ENCODE results near the gene HAUS3.

HAUS3 gene, protein sequence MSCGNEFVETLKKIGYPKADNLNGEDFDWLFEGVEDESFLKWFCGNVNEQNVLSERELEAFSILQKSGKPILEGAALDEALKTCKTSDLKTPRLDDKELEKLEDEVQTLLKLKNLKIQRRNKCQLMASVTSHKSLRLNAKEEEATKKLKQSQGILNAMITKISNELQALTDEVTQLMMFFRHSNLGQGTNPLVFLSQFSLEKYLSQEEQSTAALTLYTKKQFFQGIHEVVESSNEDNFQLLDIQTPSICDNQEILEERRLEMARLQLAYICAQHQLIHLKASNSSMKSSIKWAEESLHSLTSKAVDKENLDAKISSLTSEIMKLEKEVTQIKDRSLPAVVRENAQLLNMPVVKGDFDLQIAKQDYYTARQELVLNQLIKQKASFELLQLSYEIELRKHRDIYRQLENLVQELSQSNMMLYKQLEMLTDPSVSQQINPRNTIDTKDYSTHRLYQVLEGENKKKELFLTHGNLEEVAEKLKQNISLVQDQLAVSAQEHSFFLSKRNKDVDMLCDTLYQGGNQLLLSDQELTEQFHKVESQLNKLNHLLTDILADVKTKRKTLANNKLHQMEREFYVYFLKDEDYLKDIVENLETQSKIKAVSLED

DNA sequence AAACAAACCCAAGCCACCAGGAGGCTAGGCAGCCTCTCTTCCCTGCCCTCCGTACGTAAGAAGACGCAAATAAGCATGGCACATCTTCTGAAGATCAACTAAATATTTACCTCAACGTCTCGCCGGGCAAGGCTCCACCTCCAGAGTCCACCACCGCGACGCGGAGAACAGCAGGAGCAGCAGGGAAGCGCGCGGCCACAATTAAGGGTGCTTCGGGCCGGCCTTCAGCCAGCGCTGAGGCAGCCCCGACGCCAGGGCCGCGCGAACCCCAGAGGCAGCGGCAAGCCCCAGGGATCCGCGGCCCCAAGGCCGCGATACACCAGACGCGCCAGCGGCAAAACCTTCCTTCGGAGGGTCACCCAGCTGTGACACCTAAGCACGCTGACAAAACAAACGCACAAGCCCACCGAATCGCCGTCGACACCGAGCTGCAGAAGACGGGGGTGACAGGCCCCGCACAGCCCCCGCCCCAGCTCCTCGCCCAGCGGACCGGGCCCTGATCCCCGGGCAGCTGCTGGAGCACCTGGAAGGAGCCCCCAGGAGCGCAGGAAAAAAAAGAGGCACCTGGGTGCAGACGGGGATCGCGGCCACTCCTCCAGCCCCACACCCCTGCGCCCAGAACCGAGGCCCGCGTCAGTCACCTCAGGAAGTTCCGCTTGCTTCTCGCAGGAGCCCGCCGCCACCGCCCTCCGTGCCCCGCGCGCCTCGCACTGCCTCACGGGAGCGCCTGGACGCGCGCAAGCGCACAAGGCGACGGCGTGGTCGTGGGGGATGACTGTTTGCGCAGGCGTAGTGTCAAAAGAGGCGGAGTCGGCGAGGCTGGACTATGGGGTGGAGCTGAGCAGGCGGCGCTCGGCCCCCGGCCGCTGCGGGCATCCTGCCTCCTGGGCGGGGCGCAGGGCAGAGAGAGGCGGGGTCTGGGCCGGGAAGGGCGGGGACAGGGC lies at the start of gene HAUS3, which contains the start of gene POLN:
Gene HAUS3, minus strand, starts transcription at position 712 of the 944 bp plus-strand sequence. CDS start 1,175 bp downstream, outside the sequence.
Gene POLN, minus strand, starts transcription at position 712 of the 944 bp plus-strand sequence. CDS start 12,890 bp downstream, outside the sequence.
- DNase-seq (ENCODE audit: low read depth in 2 of 2): peak; percentile 98

DNA sequence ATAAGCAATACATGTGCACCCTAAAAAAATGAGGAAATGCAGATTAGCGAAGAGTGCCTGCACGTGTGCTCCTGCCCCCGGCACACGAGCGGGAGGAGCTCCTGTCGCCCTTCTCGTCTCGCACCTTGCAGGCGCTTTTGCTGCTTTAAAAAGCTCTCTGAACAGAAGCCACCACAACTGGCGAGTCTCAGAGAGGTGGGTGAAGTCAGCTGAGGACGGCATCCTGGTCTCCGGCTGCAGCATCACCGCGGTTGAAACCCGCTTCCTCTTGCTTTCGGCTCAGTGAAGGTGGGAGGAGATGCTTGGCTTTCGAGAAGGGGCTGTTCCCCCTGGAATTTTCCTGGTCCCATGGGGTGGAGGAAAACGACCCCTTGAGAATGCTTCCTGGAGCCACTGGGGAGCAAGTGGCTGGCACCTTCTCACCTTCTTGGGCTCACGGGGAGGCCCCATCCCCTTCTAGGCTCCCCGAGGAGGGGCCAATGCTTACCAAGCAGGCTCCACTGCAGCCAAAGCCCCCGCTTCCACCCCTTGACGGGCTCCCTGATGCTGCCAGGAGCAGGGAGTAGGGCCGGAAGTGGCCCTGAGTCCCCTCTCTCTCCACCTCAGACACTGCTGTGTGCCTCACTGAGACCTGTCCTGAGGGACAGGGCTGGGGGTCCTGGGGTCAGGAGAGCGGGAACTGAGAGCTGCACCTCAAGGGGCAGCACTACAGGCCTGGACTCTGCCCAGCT lies 49.2 kb upstream of the HAUS3 start:
- peak; percentile 41 to 42 for DNase-seq (ENCODE audit: low read depth in 2 of 2)

DNA sequence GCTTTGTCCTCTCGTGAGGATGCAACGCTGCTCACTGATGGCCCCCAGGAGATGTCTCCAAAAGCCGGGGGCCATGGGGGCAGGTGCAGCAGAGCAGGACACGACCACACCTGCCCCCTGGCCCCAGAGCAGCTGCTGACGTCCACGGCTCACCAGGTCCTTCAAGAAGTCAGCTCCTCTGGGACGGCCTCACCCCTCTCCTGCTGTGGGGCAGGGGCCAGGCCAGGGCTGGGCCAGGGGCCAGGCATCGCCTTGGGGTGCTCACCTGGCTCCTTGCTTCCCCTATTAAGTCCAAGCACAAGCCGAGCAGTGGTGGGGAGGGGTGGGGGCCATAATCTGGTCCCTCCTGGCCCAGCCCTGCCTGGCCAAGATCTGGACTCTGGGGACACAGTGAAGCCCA lies 48.6 kb upstream of the HAUS3 start:
- no peak for DNase-seq (ENCODE audit: low read depth in 2 of 2)

DNA sequence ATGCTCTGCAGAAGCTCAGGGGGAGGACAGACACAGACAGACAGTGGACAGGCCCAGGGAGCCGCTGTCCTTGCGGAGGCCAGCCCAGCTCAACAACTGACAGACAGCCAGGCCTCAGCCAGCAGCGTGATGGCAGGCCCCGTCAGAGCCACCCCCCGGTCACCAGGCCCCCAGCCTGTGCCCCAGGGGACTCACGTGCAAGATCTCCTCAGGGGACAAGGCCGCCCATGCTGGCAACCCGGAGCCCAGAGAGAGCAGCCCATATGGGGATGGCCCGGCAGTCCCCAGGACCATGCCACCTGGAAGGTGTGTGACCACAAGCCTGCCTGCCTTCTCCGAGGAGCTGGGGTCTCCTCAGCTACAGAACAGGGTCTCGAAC lies 48.0 kb upstream of the HAUS3 start:
- no peak for DNase-seq (ENCODE audit: low read depth in 2 of 2)

DNA sequence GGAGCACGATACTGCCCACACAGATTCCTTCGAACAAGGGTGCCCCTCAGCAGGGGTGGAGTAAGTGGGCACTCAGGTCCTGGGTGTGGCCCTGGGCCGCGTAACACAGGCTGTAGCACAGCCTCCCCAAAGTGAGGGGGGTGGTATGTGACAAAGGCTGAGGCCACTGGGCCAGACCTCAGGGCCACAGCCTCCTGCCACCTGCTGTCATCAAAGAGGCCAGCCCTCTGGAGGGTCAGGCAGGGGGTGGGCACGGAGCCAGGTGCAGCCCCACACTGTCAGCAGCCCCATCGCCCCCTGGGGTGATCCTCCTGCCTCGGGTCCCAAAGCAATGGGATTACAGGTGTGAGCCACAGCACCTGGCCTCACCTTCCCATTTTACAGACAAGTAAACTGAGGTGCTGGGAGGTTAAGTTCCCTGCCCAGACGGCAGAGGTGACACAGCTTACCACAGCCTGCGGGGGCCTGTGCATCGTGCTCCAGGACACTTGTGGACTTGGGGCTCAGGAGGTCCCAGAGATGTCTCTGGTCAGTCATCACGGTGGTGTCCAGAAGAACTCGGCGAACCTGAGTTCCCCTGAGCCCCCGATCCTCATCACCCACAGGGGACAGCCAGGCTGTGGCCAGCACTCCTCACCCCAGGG lies 47.5 kb upstream of the HAUS3 start:
- DNase-seq (ENCODE audit: low read depth in 2 of 2): no peak

DNA sequence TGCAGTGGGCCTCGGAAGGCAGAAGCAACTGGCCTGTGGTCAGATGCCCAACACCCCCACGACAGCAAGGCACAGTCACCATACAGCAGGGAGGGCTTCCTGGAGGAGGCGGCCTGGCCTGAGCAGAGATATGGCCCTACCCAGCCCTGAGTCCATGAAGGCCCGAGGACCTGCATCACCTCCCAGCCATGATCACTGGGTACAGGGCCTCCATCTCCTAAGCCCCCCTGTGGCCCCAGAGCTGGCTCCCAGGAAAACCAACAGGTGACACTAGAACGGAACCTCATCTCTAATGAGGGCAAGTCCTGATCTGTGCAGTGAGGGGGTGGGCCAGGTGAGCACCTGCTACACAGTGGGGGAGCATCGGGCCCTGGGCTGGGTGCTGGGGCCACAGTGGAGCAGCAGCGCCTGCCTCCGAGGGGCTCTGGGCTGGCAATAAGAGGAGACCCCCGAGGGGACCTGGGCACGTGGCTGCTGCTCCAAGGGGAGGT lies 46.2 kb upstream of the HAUS3 start:
- DNase-seq (ENCODE audit: low read depth in 2 of 2): no peak

DNA sequence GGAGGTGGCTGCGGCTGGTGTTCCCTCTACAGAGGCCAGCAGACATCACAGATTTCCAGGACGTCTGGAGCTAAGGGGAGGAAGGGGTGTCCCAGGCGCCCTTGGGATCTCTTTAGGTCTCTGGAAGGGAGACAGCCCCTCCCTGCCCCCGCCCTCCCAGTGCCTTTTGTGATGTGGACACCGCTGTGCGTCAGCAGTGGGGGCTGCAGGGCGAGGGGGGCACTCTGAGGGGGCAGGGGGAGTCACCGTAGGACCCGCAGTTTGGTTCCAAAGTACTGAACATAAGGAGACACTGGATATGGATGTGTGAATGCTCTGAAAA lies 45.6 kb upstream of the HAUS3 start:
- no peak for DNase-seq (ENCODE audit: low read depth in 2 of 2)

DNA sequence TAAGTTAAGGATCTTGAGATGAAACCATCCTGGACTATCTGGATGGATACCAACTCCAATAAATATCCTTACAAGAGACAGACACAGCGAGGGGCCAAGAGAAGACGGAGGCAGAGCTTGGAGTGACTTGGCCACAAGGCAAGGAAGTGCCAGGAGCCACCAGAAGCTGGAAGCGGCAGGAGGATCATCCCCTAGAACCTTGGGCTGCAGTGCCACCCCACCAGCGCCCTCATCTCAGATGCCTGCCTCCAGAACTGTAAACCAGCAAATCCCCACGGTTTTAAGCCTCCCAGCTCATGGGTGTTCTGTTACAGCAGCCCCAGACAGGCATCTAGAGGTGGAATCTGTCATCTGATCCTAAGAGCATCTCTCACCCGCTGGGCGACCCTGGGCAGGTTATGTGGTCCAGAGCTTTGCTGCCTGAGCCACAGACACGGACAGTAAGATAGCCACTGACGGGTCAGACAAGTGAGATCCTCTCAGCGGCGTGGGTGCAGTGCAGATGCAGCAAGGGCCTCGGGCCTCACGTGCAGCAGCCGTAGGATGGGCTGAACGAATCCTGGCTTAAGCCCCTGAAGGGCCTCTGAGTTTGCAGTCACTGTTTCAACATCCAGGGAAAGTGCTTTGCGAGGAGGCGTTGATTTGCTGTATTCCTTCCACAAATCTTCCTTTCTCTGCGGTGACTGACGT lies 45.1 kb upstream of the HAUS3 start:
- DNase-seq (ENCODE audit: low read depth in 2 of 2): no peak

DNA sequence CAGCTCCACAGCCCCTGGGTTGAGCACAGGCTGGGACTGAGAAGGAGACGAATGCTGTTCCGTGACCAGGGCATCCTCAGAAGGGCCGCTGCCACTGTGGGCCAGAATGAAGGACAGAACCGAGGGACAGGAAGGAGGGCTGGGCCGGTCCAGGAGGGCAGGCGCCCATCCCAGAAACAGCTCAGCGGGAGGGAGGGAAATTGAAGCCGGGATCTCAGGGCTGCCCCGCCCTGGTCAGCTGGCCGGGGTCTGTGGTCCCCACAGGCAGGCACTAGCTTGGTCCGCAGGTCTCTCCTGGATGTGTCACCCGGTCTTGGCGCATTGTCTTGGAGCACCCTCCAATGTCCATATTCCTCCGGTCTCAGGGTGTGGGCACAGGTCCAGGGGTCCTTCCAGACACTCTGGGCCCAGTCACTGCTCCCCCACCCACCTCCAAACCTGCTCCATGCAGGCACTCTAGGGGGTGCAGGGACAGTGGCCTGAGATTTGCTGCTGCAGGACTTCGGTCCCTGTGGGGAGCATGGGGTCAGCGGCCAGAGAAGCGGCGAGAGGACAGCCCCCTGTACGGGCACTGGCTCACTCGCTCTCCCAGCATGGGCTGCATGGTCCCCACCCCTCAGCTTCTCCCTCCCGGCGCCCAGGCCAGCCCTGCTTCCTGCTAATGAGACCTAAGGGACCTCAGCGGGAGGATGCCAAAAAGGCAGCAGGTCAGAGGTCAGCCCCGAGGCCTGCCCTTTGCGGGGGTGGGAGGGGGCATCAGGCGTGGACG lies 43.9 kb upstream of the HAUS3 start:
- no peak for DNase-seq (ENCODE audit: low read depth in 2 of 2)

DNA sequence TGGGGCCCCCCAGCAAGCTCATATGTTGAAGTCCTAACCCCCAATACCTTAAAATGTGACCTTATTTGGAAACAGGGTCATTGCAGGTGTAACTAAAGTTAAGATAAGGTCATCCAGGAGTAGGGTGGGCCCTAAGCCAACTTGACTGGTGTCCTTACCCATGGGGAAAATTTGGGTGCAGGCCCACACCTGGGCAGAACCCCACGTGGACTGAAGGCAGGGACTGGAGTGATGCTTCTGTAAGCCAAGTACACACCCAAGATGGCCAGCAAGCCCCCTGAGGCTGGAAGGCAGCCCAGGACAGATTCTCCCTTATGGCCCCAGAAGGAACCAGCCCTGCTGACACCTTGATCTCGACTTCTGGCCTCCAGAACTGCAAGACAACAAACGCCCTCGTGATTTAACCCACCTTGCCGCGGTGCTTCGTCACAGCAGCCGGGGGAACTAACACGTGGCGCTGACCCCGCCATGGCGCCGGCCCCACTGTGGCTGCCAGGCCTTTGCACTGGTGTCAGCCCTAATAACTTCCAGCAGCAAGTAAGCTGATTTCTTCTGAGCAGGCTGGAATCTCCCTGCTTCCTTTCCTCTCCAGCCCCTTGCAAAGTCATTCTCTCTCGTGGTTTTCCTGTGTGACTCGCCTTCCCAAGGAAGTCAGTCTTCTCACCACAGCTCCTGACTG lies 43.2 kb upstream of the HAUS3 start:
- DNase-seq (ENCODE audit: low read depth in 2 of 2): no peak

DNA sequence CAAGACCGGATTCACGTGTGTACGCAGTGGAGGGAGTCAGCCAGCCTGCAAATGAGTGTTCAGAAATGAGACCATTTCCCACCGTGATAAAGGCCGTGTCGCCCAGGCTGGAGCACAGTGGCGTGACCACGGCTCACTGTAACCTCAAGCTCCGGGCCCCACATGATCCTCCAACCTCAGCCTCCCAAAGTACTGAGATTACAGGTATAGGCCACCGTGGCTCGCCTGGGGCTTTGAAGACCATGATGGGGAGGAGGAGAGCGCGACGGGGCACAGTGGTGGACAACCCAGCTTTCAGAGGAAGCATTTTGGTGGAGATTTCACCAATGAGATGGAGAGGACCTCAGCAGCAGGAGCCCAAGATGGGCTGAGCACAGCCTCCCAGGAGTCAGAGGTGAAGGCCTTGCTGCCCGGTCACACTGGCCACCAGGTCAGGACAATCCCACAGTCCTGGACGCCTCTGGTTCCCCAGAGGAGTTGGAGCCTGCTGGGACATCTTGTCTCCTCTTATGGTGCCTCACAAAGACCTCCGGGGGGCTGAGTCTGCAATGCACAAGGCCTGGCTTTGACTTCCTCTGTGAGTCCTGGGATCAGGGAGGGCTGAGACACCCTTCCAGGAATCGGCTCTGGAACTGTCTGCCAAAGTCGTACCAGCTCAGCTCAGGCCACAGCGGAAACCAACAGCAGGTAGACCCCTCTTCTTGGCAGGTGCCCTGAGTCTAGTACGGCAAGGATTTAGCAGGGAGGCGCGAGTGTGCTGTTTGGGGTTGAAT lies 42.4 kb upstream of the HAUS3 start:
- no peak for DNase-seq (ENCODE audit: low read depth in 2 of 2)

DNA sequence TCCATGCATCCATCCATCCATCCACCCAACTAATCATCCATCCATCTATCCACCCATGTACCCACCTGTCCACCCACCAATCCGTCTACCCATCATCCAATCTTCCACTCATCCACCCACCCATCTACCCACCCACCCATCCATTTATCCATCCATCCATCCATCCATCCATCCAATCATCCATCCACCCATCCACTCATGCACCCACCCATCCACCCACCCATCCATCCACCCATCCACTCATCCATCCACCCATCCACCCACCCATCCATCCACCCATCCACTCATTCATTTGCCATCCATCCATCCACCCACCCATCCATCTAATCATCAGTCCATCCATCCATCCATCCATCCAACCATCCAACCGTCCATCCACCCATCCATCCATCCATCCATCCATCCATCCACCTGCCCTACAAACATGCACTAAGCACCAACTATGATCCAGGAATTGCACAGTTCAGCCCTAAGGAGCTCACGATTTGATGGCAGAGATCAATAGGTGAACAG lies 41.3 kb upstream of the HAUS3 start:
- DNase-seq (ENCODE audit: low read depth in 2 of 2): no peak

DNA sequence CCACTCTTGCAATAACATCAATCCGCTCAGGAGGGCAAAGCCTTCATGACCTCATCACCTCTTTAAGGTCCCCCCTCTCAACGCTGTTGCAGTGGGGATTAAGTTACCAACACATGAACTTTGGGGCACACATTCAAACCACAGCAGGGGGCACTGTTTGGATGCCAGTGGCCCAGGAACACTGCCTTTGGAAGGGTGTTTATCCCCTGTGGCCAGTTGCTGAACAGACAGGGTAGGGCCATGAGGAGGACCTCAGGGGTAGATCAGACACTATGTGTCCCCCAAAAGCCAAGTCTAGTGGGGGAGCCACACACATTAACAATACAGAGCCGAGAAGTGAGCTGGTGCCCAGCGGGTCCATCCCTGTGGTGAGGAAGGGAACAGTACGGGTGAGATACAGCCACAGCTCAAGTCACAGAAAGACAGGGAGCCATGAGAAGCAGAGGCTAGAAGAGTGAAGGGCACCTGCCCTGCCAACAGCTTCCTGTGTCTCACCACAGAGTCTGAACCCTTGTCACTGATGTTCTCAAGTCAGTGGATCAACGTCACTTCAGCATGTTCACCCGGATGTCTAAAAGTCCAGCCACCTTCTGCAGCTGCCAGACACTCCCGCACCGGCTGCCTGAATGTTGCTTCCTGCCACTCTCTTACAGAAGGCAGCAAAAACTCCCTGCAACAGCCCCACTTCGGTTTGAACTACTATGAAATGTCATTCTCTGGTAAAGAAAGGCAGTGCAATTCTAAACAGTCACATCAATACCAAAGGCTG lies 39.8 kb upstream of the HAUS3 start:
- peak; percentile 58 for DNase-seq (ENCODE audit: low read depth in 2 of 2)

DNA sequence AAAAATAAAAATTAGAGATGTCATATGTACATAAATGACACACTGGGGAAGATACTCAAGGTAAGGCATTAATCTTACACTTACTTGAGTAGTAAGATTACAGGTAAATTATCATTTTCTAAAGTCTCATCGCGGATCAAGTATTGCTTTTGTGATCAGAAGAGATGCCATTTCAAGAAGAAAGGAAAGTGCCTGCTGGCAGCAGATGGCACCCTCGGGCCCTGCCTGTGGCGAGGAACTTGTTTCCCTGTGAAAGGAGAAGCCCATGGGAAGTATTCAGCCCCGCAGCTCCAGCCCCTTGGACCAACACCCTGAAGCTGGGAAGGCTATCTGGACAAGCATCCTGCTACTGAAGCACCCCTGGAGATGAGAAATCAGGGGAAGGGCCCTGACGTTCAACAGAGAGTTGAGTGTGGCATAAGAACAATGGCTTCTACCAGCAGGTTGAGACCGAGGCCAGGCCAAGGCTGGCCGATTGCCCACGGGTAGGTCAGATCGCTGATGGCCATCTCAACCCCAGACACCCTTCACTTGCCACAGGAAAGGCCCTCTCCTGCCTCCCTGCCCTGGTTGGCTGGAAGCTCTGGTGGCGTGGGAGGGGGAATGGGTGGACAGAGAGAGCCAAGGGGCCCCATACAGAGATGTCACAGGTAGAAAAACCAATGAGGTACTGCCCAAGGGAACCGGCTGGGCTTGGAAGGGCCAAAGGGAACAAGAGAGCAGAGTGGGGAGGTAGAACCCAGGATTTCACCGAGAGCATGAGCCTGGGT lies 38.8 kb upstream of the HAUS3 start:
- no peak for DNase-seq (ENCODE audit: low read depth in 2 of 2)

DNA sequence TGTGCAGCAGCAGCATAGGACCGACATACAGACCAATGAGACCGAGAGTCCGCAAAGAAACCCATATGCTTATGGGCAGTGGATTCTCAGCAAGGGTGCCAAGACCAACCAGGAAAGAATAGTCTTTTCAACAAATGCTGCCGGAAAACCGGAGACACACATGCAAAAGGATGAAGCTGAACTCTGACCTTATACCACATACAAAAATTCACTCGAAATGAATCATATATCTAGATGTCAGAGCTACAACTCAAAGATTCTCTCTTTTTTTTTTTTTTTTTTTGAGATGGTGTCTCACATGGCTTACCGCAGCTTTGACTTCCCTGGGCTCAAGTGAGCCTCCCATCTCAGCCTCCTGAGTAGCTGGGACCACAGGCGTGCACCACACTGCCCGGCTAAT lies 36.0 kb upstream of the HAUS3 start:
- no peak for DNase-seq (ENCODE audit: low read depth in 2 of 2)

DNA sequence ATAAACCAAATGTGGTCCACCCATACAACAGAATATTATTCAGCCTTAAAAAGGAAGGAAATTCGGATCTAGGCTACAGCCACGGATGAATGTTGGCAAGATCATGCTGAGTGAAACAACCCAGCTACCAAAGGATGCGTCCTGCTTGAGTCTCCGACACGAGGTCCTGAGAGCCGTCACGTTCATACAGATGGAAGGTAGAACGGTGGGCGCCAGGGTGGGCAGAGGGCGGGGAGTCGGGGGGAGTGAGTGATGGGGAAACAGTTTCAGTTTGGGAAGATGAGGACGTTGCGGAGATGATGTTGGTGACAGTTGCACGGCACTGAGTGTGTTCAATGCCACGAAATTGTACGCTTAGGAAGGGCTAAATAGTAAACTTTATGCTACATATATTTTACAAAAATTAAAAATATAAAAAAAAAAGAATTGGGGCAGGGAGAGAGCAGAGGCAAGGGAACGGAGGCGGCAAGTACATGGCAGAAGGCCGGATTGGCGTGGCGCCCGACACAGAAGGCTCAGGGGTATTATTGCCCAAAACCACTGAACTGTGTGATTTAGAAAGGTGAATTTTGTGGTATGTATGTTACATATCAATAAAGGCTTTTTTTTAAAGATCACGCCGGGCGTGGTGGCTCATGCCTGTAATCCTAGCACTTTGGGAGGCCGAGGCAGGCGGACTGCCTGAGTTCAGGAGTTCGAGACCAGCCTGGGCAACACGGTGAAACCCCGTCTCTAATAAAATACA lies 34.8 kb upstream of the HAUS3 start:
- no peak for DNase-seq (ENCODE audit: low read depth in 2 of 2)
